T47D (cell line): Measurements from ENCODE around the gene LBHD1.
"Not testable (repeated sequence)": the region's sequence is repeated elsewhere in the genome, so short reads cannot be mapped to it uniquely, and the experiment has no call there.

Source experiments
- DNase-seq, 2 experiments: peaks; one replicate each; pipeline versions ENCODE4 v3.0.0 to v3.0.0-alpha.2; 2011 to 2012; ENCODE audit warnings: low read depth in 1 of 2, low spot score in 1 of 2
- JUND ChIP-seq: IDR thresholded peaks from 2 replicates; pipeline ENCODE4 v1.6.1; 2012; ENCODE audit warnings: low read depth
- in situ Hi-C: cut with HindIII; loops from 2 replicates; pipeline ENCODE4 v1.10.0; 2016; ENCODE audit warnings: low sequenced_read_pairs, low pct_unique_long_range_greater_than_20kb

Gene LBHD1

DNA sequence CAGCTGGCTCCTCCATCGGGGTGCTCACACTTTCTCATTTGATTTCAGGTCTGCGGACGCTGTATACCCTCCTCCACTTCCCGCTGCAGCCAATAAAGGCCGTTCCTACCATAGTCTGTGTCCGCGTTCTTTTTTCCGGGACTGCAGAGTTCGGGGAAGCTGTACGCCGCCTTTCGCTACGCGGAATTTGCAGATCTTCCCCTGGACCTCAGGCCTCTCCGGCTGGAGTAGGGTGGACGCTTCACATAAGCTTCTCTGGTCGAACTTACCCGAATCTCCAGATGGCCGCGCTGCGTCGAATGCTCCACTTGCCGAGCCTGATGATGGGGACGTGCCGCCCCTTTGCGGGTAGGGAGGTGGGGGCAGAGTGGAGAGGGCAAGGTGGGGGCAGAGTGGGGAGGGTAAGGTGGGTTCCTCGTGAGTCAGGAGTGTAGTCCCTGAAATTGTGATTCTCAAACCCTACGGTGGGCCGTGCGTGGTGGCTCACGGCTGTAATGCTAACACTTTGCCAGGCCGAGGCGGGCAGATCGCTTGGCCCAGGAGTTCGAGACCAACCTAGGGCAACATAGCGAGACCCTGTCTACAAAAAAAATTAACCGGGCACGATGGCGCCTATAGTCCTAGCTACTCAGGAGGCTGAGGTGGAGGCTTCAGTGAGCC is 6.3 kb downstream of the LBHD1 start:
- in situ Hi-C loops: no loop called here
- no peak for TF ChIP-seq JUND
- DNase-seq: peak; percentile 44 to 71

DNA sequence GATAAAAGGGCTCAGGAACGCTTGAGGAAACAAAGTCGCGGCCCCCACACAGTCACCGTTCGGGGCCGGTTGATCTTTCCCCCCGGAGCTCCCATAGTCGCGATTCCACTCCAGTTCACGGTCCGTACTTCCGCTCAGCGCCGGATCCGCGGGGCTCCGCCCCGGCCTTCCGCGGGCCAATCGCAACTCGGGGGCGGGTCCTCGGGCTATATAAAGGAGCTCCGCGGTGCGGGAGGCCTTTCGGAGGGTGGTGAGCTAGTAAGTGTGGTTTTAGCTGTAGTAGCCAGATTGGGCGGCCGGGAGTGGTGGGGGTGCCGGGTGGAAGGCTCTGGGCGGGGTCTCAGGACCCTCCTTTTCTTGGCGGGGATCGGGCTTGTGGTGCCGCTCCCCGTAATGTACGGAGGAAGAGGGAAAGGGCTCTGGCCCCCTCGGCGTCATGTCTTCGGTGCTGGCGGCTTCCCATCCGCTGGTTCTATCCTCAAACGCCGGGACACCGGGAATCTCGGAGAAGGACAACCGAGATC is 6.9 kb downstream of the LBHD1 start, which contains the start of the genes C11orf98 and CSKMT:
Gene C11orf98, minus strand, starts transcription at position 136 of the 524 bp plus-strand sequence. Its CDS starts 41 bp downstream, at position 95.
Gene CSKMT, plus strand, starts transcription at position 238 of the 524 bp plus-strand sequence. CDS start 568 bp downstream, outside the sequence.
- in situ Hi-C loops: no loop called here
- TF ChIP-seq JUND: peak; percentile 66; the same call in 1 of the 2 replicates

DNA sequence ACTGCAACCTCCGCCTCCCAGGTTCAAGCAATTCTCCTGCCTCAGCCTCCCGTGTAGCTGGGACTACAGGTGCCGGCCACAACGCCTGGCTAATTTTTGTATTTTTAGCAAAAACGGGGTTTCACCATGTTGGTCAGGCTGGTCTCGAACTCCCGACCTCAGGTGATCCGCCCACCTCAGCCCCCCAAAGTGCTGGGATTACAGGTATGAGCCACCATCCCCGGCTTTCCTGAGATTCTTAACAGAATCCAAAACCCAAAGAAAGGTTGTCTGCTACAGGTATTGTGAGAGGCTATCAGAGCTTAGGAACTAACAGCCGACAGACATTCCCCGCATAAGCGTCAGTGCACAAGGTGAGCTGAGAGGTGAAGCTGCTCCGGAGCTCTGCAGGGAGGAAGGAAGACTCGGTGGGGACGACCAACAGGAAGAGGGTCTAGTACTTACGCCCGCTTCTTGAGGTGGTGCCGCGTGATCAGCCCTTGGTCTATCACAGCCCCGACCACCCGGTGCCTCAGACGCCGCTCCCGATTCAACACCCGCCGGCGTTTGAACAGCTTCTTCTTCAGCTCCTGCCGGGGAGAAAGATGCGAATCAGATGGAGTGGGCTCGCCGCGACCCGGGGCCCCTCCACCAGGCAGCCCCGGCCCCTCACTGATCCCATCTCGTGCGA is 7.5 kb downstream of the LBHD1 start:
- peak; percentile 69 to 86 for DNase-seq

More for the DNA sequence above, 6.9 kb downstream of the LBHD1 start, which contains the start of the genes C11orf98 and CSKMT:
- peak; percentile 93 to 97 for DNase-seq

DNA sequence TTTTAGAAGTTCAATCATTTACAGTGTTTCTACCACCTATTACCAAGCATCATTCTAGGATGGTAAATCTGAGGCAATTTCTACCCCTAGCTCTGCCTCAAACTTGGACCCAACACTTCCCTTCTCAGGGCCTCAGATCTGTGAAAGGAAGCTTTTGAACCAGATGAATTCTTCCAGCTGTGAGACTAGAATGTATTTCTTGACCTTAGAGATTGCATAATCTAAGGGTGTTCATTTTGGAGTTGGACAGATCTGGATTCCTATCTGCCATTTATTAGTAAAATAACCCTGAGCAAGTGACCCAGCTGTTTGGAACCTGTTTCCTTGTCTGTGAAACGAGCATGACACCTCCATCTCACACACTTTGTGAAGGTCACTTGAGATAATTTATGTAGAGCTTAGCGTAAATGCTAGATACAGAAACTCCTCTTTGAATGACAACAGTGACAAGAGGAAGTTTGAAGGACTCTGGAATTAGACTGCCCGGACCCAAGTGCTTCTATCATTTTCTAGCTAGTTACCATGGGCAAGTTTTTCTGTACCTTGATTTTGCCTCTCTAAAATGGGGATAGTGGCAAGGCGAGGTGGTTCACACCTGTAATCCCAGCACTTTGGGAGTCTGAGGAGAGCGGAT is 15.2 kb downstream of the LBHD1 start:
- TF ChIP-seq JUND: no peak
- DNase-seq: no peak
- in situ Hi-C loops: no loop called here

More for the DNA sequence above, 7.5 kb downstream of the LBHD1 start:
- in situ Hi-C loops: no loop called here
- no peak for TF ChIP-seq JUND

DNA sequence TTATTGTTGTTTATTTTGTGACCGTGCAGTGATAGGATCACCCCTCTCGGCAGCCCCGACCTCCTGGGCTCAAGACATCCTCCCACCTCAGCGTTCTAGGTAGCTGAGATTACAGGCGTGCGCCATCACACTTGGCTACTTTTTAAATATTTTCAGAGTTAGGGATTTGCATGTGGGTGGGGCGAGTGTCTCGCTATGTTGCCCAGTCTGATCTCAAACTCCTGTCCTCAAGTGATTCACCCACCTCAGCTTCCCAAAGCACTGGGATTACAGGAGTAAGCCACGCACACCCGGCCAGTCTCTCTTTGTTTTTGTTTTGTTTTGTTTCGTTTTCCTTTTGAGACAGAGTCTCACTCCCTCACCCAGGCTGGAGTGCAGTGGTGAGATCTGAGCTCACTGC is 17.8 kb downstream of the LBHD1 start:
- in situ Hi-C loops: no loop called here
- no peak for DNase-seq
- no peak for TF ChIP-seq JUND

DNA sequence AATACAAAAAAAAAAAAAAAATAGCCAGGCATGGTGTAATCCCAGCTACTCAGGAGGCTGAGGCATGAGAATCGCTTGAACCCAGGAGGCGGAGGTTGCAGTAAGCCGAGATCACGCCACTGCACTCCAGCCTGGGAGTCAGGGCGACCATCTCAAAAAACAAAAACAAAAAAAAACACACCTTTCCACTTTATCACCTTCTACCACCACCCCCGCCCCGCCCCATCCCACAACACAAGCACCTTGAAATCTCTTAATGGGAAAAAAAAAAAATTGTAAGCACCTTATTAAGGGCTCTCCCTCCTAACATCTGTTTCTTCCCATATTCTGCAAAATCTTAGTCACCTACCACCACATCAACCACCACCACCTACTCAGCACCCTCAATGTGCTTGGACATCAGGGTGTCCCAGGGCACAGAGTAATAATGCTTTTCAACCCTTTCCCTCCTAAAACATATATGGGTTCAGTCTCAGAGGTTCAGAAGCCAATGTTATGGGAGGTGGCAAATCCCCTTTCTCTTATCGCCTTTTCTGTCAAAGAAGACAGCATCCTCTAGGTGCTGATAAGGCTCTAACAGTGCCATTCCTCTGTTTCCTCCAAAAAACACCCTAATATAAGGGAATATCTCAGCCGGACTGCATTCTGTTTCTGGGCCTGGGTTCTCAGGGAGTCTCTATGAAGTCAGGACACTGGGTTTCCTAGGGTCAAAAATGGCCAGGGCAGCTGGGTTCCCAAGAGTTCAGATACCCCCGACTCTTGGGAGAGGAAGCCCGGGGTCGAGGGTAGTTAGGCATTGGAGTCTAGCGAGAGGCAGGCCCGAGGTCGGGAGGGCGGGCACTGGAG is 19.7 kb downstream of the LBHD1 start:
- no peak for DNase-seq

DNA sequence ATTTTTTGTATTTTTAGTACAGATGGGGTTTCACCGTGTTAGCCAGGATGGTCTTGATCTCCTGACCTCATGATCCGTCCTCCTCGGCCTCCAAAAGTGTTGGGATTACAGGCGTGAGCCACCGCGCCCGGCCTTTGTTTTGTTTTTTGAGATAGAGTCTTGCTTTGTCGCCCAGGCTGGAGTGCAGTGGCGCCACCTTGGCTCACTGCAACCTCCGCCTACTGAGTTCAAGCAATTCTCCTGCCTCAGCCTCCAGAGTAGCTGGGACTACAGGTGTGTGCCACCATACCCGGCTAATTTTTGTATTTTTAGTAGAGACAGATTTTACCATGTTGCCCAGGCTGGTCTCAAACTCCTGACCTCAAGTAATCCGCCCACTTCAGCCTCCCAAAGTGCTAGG is 21.8 kb downstream of the LBHD1 start:
- in situ Hi-C loops, DNase-seq: not testable (repeated sequence)

More for the DNA sequence above, 19.7 kb downstream of the LBHD1 start:
- in situ Hi-C loops: no loop called here
- no peak for TF ChIP-seq JUND

DNA sequence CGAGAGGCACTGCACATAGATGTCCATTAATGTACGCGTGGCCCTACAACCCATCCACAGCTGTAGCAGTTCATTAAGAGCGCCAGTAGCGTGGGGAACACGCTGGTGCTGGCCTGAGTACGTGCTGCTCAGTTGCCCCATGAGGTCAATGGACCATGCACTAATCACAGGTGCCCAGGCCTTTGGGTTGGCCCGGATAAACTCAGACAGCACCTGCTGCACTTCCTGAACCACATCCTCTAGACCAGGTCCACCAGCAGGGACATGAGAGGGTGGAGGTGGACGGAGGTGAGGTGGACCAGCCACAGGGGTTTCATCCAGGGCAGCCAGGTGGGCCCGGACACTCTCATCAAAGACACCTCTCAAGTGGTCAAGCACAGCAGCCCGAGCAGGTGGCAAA is 22.6 kb downstream of the LBHD1 start:
- no peak for DNase-seq
- no peak for TF ChIP-seq JUND
- in situ Hi-C loops: no loop called here

DNA sequence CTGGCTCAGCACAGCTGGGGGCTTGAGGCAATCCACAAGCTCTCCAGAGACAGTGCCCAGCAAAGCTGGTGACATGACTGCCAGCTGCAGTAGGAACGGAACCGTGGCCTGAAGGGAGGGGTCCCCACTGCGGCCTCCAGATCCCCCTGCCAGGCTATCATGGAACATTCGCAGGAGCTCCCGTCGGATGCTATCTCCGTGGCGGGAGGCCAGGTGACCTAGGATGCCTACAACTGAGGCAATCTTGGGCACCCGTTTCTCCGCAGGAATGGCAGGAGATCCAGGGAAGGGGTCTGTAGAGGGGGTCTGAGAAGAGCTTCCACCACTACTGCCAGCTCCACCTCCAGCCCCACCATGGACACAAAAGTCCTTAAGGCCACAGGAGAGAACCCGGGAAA is 23.1 kb downstream of the LBHD1 start:
- DNase-seq: no peak
- in situ Hi-C loops: no loop called here
- TF ChIP-seq JUND: no peak

DNA sequence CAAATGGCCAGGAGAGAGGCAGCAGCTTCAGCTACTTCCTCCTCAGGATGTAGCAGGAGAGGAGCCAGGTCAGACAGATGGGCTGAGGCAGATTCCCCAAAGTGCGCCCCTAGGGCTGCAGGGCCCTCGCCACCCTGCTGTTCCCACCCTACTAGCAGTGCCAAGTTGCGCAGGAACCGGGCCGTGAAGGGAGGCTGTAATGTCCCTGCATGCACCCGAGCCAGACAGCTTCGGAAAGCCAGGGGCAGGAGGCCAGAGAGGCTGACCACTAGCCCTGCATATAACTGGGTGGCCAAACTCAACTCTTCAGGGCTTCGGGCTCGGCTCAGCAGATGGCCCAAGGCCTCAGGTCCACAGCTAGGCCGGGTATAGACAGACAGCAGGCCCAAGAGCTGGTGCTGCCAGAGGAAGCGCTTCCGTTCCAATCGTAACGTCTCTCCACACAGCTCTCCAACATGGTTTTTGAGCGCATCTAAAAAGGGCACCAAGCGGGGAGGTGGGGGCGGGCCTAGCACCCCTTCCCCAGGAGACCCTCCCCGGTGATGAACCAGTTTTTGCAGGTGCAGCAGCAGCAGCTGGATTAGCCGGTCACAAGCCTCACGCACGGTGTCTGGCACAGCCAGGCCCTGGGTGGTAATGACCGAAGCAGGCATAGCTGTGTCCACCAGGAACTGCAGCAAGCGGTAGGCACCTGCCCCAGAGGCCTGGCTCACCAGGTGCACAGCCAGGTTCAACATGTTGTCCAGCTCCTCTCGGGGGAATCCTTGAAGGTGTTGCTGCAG is 23.7 kb downstream of the LBHD1 start:
- in situ Hi-C loops: no loop called here
- no peak for TF ChIP-seq JUND
- no peak for DNase-seq

DNA sequence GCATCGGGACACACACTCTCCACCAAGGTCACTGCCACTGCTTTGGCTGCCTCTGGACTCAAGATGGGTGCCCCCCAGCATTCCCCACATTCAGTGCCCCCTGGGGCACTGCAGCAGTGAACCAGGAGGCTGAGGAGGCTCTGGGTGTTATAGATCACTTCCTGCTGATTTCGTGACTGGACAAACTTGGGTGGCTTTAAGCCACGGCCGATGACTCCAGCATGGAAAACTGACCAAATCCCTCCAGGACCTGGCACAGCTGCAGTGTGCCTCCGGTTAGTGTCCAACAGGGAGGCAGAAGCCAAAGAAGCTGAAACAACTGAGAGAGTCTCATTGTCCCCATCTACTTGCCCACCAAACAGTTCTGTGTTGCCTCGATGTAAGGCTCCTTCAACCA is 24.5 kb downstream of the LBHD1 start:
- no peak for DNase-seq
- no peak for TF ChIP-seq JUND
- in situ Hi-C loops: no loop called here
